Stimulated activated CD8-positive, alpha-beta memory T cell treated with anti-CD3 and anti-CD28 coated beads, Interleukin-7, amount 100 ng/mL, for 24 hours (primary cell): ENCODE measurements around the gene REXO1.
A peak's percentile ranks its signal among the peaks of the same experiment; 100 is the strongest.
"Not testable (repeated sequence)": the region's sequence is repeated elsewhere in the genome, so short reads cannot be mapped to it uniquely, and the experiment has no call there.

Source experiments
- DNase-seq: peaks from one replicate; pipeline ENCODE4 v3.0.0-alpha.2; 2020; ENCODE audit warnings: low read depth

REXO1 gene

DNA sequence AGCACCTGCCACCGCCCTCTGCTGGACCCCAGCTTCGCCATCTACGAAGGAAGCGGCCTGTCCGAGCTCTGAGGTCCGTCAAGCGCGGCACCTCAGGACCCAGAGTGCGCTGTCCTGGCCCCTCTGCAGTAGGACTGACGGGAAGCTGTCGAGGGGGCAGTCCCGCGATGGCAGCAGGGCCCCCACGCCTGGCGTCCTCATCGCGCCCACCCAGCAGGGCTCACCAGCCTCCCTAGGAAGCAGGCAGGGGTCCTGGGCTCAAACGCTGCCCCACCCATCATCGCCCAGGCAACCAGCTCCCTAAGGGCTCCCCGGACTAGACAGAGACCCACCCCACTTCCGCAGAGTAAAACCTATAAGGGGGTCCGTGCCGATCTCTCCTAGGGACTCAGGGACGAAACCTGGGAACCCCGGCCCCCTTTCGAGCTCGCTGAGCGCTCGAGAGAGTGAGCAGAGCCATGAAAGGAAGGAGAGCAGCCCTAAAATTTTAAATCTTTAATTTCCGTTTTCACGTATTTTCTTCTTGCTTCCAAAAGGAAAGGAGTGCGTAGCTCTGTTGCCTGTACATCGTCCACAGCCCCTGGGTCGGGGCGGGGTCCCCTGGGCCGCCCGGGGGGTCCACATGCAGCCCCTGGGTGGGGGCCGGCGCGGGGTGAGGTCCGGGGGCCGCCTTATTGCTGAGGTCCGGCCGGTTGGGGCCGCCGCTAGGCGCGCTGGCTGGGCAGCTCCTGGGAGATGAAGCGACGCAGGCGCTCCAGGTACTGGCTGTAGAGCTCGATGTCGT is 28.4 kb upstream of the REXO1 start:
- DNase-seq: not testable (repeated sequence)

DNA sequence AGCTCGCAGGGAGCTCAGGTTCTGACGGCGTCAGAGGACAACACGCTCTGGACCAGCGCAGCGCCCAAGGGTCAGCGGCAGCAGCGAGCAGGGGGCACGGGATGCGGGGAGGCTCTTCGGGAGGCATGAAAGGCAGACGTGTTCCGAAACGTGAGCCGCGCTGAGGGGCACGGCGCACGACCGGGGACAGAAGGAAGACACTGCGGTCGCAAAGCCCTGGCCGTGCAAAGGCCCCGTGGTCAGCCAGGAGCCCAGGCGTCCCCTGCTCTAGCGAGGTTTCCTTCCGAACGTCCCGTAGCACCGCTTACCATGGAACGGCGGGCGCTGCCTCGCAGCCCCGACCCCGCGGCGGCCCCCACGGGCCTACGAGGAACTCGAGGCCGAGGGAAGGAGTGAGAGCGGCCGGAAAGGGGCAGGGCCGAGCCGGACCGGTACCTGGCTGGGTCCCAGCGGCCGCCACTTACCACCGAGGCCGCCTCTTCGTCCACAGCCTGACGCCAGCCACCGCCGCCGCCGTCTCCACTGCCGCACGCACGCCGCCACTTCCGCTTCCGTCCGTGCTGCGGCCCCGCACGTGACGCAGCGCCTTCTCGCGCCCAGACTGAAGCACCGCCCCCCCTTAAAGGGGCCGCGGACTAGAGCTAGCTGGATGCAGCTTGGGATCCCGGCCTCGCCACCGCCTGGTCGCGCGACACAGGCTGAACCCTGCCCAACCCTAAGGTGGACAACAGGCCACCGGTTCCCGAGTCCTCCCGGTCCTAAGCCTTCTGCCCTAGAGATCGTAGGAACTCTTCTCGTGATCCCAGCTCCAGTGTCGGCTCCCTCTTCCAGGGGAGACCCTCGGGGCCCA is 27.6 kb upstream of the REXO1 start:
- peak; percentile 75 for DNase-seq

DNA sequence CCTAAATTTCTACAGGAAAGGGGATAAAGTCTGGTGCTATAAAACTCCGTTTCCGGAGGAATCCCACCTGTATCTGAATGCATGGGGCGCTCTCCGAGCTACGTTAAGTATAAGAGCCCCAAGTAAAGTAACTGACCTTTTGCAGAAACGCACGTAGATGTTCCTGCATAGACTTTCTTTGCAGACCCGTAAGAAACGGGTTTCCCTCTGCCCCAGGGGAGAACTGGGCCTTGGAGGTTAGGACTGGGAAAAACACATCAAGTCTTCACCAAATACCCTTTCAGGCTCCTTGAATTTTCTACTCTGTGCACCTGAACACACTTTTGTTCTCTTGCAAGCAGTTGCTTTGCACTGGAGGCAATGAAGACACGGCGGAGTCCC is 27.0 kb upstream of the REXO1 start:
- DNase-seq: not testable (repeated sequence)

DNA sequence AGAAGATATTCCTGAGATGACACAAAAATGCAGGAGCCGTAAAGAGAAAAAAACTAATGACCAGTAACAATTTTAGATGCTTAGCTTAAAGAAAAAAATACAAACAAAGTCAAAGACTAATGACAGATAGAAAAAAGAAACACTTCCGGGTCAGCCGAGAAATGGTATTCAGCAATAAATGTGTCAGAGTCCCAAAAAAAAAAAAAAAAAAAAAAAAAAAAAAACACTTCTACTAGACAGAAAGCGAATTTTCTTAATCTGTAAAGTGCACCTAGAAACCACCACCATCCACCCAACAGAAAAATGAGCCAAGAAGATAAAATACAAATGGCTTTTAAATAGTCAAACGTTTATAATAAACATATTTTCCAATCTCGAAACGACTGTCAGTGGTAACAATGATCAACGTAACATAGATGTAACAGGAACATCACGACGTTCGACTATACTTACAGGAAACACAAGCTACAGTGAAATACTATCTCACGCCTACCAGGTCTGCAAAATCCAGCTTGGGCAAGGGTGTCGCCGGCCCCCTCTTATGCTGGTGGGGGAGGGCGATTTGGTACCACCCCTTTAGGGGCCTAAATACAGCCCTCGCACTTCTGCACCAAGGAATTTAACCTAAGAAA is 26.4 kb upstream of the REXO1 start:
- DNase-seq: no peak

- DNase-seq: no peak
Observed at GRCh38 chr19:1873524-1874473, 25.5 kb upstream of the REXO1 start.

DNA sequence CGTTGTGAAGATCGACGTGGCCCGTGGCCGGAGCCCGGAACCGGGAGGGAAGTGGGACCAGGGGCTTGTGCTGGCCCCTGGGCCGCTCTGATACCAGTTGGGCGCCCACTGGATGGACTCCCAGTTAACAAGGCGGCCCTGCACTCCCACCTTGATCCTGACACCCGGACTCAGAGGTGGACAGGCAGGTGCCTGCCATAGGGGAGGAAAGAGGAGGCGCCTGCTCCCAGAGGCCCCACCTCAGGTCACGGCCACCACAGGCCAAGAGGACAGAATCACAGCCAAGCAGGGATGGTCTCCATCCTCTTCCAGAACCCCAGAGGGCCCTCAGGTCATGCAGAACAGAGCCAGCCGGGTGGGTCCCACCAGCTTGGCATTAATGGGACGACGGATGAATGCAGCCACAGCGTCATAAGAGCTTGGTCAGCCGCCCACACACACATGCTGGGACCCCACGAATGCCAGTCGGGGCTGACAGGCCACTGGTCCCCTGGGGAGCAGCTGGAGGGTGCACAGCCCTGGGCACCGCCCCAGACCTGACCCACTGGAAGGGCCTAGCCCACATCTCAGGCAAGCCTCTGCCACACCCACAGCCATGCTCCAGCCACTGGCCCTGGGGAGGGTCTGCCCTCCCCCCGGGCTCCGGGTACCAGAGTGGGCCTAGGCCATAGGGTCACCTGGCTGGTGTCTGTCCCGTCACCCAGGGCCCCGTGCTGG is 24.7 kb upstream of the REXO1 start:
- no peak for DNase-seq

- no peak for DNase-seq
Observed at GRCh38 chr19:1871630-1872029, 23.3 kb upstream of the REXO1 start.

DNA sequence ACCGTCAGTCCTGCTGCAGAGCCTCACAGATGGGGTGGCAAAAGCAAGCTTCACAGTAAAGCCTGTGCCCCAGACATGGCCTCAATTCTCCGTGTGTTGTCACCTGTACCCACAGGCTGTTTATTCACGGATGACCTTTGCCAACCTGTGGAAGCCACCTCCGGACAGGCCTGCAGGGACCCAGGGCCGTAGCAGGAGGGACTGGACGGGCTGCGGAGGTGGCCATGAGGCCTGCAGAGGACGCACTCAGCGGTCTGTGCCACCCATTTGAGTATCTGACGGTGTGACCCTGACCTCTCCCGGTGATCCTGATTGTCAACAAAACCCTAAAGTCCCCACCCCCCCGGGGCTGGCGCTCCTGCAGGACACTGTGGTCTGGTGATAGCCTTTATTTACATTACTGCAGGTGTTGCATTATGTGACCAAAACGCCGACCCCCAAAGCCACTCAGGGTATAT is 22.9 kb upstream of the REXO1 start:
- DNase-seq: no peak

- no peak for DNase-seq
Observed at GRCh38 chr19:1868971-1869370, 20.7 kb upstream of the REXO1 start.

- DNase-seq: no peak
Observed at GRCh38 chr19:1867349-1867724, 19.1 kb upstream of the REXO1 start.

- no peak for DNase-seq
Observed at GRCh38 chr19:1866693-1867348, 18.5 kb upstream of the REXO1 start.

GRCh38 chr19:1865172-1866010 is 17.1 kb upstream of the REXO1 start:
- DNase-seq: no peak

DNA sequence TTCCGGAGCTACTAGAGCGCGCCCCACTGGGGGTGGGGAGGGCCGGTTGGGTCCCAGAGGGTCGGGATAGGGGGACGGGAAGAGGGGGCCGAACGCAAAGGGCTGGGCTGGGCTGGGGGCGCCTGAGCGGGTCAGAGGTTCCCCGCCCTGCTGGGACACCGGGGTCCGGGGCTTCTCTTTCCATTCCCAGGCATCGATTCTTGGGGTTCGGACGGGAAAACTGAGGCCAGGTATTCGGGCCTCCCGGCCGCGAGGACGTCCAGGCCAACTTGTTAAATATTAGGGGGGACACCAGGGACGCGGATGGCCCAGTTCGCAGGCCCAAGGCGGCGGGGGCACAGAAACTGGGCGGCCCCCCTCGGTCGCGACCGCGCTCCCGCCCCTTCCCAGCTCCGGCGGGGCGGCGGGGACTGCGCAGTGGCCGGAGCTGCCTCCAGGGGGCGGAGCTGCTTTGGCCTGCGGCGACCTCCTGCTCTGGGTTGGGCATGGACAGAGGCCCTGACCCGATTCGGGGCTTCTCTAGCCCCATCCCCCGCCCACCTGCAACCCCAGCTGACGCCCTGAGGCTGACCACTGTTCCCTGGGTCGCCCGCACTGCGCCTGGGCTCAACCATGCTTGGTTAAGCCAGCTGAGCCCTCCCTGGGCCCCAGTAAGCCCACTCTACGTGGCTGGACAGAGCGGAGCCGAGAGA is 16.3 kb upstream of the REXO1 start:
- no peak for DNase-seq

GRCh38 chr19:1863638-1864479 is 15.6 kb upstream of the REXO1 start:
- DNase-seq: peak; percentile 77

- DNase-seq: no peak
Observed at GRCh38 chr19:1863328-1863637, 15.0 kb upstream of the REXO1 start, which contains the start of gene KLF16. TSS of gene KLF16 (minus strand) at chr19:1863579. CDS start at chr19:1863497, 82 bp downstream.

DNA sequence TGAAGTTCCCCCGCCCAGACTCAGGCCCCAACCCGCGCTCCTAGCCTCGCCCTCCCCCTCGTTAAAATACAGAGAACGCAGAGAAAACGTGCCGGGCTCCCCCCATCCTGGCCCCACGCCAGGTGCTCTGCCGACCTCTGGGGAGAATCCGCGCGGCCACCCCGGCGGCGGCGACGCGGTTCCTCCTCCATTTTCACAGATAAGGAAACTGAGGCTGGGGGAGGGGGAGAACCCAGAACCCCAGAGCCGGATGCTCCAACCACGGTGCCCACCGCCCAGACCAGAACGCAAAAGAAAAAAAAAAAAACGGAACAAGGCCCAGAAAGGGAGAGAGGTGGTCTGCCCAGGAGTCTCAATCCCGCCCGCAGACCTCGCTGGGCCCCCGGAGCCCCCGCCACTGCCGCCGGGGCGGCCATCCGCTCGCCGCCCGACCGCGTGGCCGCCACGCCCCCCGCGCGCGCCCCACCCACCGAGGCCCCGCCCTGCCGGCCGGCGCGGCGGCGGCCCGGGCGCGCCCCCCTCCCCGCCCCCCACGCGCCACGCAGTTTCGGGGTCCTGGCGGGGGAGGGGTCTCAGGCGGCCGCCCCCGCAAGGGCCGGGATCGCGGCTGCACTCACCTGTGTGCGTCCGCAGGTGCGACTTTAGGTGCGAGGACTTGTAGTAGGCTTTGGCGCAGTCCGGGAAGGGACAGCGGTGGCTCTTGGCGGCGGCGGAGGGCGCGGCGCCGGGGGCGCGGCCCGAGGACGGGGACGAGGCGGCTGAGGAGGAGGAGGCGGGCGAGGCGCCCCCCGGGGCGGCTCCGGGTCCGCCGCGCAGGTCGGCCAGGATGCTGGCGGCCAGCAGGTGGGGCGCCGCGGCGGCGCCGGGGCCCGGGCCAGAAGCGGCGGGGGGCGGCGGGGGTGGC is 14.4 kb upstream of the REXO1 start:
- DNase-seq: no peak

DNA sequence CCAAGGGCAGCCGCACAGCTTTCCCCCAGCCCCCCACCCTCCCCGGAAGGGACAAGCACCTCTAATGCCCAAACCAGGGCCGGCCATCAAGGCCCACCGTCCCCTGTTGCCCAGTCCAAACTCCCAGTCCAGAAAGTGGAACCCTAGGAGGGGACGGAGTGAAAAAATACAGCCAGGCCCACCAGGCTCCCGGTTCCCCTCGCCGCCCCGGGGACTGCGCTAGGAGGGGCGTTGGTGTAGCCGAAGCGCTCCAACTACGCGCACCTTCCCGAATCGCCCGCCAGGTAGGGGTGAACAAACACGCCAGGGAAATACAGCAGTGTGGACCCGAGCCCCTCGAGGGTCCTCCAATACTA is 13.8 kb upstream of the REXO1 start:
- no peak for DNase-seq
